Inflammatory macrophage treated with lipopolysaccharide for 1 hour (primary cell): ENCODE measurements around the gene SUSD4.

Experiments used
- DNase-seq, 2 donors: peaks; one replicate each; pipeline ENCODE4 v3.0.0-alpha.2; 2020 to 2022

The SUSD4 gene

DNA sequence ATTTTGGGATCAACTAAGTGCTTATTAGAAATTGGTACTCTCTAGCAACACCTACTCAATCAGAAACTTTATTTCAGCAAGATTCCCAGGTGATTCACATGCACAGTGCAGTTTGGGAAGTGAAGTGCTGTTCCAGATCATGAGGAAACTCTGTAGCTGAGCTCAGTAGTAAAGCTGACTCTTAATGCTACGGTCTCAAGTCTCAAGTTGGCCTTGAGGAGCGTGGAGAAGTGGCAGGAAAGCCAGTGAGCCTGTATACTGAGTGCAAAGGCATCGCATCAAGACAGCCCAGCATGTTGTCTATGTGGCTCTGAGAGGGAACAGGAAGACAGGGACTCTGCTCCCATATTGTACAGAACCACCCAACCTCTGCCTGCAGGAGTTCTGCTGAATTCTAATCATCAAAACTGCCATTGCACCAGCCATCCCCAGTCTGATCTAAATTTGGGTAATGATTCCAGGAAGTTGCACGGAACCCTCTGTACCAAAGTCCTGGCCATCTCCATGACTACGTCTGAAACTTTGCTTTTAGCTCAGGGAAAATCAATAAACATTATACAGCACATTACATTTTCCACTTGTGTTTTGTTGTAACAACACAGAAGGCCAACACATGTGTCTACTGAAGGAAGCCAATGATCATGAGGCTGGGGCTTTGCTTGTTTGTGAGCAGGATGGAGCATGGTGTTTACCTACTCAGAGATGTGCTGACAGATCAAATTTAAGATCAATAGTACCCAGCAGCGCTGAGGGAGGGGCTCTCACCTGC, 115.8 kb downstream of the SUSD4 start:
- no peak for DNase-seq

DNA sequence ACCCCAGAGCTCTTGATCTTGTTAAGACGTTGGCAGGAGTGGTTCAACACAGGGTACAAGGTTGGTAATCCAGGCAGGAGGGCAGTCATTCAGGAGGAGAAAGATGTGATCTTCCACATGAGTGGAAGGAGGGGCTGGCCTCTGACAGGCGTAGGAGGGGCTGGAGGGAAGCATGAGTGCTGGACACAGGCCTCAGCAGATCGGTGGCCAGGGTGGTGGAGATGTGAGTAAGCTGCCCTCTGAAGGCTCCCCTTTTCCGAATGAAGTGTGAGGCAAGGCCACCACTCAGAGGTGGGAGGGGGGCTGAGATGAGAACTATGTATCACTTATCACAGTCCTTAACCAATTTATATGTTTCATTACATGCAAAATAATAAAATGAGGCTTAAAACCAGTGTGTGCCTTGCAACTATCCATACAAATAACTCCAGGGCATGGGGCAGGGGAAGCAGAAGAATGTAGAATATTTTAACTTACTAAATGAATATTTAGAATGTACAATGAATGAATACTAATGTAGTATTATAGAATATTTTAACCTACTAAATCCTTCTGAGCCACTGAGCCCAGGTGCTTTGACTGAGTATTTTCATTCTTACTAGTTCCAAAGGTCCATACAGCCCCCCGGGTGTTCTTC, 117.4 kb downstream of the SUSD4 start:
- DNase-seq: no peak

DNA sequence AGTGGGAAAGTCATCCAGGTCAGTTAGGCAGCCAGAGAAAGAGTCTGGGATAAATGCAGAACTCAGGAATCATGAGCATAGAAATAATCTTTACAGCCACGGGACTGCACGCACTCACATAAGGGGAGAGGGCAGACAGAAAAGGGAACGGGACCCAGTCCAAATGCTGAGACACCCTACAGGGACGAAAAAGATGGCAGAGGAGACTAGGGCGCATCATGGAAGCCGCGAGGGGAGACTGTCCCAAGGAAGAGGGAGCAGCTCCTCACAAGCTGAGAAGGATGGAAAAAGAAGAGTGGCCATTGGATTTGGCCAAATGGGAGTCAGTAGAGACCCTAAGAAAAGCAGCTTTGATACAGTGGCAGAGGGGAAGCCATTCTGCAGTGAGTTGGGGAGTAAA, 118.0 kb downstream of the SUSD4 start:
- DNase-seq: no peak

DNA sequence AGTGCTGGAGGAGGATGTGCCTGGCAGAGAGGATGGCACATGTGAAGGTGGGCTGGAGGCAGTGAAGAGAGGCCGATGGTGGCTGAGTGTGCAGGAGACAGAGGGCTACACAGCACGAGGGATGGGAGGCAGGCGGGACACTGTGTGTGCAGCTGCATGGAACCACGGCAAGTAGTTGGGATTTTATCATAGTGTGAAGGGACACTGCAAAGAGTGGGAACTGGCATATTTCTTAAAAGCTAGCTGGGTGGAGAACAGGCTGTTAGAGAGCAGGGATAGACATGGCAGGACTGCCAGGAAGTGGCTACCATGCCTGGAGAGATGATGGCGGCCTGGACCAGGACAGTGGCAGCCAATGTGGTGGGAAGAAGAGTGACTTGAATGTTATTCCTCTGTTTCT, 118.6 kb downstream of the SUSD4 start:
- no peak for DNase-seq

DNA sequence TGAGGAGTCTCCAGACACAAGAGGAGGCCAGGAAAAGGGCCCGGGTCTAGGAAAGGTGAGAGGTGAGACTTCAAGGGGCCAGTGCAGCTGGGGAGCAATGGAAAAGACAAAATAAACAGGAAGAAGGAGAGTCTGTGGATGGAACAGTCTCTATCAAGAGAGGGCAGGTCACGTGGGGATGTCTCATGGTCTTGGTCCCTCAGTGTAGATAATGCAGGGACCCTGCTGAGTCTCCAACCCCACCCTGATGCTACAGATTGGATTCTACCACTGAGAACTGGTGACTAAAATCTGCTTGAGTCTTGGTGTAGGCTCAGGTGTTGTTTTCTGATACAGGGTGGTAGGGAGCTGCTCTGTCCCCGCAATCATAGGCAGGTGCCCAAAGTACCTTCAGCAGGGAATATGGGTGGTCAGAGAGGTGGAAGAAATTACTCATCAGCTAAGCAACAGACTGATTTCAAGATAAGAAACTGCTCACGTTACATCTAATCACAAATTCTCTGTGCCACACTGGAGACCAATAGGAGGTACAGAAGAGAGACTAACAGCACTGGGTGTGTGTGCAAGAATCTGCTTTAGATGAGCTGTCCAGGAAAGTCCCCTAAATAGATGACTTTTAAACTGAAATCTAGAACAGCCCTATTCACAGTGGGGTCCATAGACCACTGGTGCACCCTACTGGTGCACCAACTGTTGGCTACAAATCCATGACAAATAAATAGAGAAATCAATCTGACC, 119.4 kb downstream of the SUSD4 start:
- peak; percentile 28 to 62 for DNase-seq

DNA sequence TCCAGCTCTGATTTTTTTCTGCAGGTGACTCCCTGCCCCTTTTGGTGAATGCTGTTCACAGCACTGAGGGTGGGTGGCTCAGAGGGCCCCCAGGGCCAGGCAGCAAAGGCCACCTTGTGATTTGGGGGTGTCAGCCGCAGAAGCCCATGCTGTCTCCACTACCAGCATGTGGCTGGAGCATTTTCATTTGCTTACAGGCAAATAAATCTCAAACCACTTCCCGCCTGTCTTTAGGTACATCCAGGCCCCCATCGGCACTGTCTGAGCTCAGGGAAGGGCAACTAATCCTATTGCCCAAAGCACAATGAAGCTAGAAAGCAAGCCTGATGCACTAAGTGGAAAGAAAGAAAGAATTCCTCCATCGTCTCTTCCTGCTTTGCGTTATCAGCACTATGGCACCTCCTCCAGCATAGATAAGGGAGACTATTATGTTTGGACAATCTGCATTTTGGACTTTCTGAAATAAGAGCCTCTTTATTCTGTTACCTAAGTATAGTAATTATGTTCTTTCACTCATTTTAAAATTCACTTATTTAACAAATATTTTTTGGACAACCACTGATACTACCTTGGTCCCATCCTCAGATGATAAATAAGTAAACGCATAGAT, 120.4 kb downstream of the SUSD4 start:
- no peak for DNase-seq

DNA sequence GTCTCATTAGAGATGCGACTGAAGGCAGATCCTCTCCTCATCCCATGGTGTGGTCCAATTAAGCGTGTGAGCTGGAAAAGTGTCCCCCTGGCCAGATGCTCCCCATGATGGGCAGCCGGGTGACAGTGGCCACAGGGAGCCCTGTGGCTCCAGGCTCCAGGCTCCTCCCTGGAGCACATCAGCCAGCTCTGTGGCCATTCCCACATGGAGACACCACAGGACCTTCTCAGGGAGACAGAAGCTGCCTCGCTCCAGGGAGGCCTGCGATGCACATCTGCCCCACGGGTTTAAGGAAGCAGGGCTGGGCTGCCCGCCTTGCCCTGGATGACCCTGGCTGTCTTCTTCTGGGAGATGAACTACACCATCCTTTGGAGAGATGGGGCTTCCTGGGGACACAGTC, 121.0 kb downstream of the SUSD4 start:
- DNase-seq: no peak

DNA sequence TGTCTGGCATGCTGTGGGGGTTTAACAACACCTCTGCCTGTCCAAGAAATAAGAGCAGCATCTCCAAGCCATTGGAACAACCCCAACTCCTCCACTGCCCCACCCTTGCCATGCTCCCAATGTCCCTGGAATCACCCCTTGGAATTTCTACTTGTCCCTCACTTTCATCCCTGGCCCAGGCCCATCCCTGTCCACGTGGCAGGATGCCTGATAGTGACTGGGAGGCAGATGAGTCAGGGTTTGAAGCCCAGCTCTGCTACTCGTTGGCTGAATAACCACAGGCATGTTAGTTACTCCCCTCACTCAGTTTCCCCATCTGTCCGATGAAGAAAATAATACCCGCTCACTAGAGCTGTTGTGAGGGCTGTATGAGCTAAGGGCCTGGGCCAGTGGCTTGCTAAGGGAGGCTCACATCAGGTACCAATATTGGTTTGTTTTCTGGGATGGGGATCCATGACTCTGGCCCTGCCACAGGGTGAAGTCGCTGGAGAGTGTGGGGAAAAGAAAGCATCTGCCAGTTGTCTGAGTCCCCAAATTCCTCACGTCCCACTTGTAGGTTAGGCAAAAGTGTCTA, 121.5 kb downstream of the SUSD4 start:
- no peak for DNase-seq

DNA sequence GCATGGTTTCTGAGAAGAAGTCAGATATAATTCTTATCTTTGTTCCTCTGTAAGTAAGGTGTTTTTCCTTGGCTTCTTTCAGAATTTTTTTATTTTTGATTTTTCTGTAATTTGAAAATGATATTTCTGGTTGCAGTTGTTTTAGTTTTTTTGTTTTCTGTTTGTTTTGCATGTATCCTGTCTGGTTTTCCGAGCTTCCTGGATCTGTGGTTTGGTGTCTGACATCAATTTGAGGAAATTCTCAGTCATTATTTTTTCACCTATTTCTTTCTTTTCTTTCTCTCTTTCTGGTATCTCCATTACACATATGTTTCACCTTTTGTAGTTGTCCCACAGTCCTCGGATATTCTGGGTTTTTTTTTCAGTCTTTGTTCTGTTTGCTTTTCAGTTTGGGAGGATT, 123.9 kb downstream of the SUSD4 start:
- no peak for DNase-seq

DNA sequence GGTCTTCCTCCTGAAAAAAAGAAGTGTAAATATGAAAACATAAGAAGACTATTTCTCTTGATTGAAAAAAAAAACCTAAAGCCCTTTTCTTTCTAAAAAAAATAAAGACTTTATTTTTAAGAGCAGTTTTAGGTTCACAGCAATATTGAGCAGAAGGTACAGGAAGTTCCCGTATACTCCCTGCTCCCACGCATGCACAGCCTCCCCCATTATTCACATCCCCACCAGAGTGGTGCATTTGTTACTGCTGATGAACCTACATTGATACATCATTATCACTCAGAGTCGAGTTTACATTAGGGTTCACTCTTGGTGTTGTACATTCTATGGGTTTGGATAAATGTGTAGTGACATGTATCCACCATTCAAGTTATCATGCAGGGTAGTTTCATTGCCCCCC, 128.9 kb downstream of the SUSD4 start:
- DNase-seq: no peak

DNA sequence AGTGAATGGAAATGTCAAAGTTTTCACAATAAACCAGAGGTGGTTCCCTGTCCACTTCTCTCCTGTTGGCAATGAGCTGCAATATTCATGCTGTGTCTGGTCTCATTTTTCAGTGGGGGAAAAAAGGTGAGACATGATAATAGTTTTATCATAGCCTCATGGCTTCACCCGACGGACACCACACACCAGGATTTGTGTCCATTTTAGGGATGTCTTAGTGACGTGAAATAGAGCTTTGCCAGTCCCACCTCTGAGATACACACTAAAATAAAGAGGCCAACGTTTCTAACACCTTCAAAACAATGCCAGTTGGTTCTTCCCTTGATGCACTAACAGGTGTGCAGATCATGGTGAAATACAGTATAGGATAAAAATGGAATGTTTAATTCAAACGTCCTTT, 129.4 kb downstream of the SUSD4 start:
- DNase-seq: no peak

DNA sequence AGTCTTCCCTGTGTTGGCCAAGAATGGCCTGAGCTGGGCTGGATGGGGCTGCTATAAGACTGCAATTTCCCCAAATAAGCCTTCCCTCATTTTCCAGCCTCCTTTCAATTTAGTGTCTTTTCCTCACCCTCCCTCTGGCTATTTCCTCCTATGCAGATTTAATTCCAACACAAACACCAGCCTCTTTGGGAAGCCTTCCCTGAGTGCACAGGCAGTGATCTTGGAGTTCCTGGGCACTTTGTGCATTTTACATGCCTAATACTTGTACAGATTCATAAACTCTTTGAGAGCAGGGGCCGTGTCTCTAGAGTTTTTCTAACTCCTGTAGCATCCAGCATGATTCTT, 129.8 kb downstream of the SUSD4 start:
- DNase-seq: no peak

DNA sequence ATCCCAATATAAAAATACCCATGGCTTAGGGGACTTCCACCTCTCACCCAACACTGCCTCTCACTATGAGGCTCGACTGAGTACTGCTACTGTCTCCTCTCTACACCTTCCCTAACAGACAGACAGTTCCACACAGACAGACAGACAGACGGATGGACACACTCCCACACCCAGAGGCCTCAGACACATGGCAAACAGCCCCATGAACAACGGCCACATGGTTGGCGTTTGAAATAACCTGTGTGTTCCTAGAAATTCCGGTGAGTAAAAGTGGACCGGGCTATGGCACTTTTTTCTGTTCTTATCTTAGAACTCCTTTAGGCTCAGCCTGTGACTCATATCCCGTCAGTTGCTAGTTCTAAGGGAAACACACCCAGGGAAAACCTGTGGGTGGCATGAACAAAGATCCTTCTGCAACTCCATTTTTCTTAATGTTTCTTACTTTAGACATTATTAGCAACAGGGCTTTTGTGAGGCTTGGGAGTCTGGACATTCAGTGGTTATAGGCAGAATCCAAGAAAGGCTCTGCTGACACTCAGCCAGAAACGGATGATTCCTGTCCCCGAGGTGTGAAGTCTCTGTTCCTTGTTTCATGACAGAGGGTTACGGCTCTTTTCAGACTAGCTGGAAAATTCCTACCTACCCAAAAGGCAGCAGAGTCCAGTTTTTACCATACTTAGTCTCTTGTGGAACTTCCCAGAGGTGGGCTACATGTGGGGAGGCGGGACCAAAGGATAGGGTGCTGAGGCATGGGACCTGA, 130.4 kb downstream of the SUSD4 start:
- DNase-seq: peak; percentile 49 to 75

DNA sequence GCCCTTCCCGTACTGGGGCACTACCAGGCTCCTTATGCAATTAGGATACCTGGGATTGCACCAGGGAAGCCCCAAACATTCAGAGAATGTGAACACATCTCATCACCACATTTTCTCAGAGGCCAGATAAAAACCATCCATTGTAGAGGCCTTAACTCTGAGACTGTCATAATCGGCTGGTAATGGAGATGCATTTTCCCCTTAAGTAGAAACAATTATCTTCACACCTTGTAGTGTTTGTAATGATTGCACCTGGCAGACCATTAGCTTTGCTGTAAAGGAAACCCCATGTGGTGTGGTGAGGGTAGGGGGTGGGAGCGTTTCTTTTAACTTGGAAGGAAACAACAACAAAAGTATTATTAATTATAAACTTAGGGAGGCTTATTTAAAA, 131.0 kb downstream of the SUSD4 start:
- no peak for DNase-seq

DNA sequence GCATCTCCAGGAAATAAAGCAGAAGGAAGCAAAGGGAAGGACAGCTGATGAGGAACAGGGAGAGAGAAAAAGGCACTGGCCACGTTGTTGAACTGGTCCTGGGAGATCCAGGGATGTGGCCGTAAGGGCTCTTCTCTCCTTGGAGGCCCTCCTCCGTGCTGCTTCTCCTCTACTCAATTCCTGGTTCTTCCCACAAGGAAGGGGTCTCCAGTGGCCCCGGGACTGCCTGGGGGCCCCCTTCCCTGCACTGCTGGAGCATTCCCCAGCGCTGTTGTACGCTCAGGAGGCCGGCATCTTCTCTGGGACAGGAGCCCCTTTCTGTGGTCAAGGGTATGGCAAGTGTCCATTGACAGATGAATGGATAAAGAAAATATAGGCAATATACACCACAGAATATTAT, 132.4 kb downstream of the SUSD4 start:
- DNase-seq: no peak

DNA sequence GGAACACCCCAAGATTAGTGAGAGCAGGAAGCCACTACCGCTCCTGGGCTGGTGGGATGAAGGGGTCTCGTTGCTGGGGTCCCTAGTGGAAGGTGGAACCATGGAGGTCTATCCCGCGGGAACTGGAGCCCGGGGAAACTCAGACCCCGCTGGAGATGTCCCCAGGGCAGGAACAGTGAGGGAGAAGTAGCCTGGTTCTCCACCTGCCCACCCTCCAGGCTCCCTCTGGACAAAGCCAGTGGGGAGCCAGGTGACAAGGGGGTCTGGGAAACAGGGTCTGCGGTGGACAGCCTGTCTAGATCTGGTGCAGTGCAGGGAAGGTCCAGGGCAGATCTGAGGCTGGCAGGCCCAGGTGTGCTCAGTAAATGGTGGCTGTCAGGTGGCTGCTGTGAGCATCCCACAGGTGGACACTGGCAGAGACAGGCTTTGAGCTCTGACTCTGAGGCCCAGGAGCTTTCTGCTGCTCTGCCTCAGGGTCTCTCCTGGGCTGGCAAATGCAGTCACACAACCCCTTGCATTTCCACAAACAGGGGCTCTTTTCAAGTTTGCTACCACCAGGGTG, 132.9 kb downstream of the SUSD4 start:
- no peak for DNase-seq

DNA sequence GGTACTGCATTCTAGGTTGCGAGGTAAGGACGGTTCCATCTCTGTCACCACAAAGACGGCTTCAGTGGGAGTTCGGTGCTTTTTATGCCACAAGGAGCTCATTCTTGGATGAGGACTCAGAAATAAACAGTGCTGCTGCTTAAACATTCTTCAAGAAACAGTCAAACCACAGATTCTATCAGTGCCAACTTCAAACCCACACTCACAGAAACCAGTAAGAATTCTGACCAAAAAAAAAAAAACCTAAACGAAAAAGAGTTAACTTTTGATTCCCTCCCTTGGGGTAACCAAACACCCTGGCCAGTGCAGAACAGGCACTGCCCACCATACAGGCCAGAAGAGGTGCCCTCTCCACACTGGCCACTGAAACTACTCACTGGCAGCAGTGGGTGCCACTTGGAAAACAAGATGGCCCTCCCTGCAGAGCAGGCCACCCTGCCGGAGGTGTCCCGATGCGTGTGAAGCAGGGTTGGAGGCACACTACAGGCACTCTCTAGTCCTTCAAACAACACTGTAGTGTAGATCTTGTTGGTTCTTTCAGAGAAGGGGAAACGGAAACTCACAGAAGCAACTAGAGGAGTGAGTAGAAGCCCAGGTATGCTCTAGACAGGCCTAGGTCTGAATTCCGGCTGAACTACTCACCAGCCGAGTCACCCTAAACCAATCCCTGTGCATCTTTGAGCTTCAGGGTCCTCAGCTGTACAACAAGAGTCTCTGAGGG, 133.7 kb downstream of the SUSD4 start:
- no peak for DNase-seq

DNA sequence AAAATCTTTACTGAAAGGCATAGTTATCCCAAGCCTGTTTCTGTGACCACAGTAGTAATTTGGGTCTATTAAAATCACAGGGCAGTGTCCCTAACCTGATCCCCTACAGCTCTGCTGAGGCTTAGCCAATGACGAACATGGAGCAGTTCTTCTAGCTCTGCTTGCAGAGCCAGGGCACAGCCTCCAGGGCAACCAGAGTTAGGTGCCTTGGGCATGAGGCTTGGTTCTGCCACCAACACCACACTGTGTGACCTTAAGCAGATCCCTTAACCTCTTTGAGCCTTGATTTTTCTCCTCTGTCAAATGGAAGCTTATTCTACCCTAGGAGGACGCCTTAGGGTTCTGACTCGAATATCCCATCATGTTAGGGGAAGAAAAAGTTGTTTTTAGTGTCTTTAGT, 134.2 kb downstream of the SUSD4 start:
- no peak for DNase-seq

DNA sequence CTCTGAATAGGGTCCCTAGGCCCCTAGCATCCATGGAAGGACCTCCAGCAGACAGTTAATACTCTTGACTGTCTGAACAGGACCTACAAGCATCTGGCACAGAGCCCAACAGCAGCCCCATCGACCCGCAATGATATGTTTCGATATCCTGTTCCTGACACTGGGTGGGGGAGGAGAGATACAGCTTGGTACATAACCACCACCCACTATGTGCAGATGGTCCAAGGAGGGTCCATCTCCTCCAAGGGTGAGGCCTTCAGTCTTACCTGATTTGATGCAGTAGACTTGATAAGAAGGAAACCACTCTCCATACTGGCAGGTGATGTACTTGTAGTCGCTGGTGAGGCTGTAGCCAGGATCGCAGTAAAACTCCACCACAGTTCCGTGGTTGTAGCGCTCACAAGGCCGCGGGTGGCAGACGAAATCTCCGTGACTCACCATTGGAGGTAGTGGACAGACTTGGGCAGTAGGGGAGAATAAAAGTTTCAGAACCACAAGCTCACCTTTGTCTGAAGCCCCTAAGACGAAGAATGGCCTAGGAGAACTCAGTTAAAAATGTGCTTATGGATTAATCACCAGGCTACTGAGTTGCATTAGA, 134.9 kb downstream of the SUSD4 start:
- no peak for DNase-seq

DNA sequence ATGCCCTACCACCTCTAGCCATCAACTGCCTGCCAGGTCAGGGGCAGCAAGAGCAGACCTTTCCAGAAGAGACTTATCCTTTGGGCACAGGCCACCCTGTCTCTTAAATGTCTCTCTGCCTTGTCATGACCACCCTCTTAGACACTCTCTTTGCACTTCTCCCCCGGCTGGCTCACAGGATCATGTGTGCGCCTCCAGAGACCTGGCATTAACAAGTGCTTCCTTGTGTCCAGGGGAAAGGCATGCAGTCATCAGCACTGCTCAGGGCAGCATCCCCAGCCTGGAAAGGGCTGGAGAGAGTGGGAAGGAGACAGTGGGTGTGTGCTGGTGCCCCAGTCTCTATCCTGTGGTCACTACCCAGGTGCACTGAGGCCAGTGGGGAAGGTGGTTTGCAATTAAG, 135.8 kb downstream of the SUSD4 start:
- DNase-seq: no peak

DNA sequence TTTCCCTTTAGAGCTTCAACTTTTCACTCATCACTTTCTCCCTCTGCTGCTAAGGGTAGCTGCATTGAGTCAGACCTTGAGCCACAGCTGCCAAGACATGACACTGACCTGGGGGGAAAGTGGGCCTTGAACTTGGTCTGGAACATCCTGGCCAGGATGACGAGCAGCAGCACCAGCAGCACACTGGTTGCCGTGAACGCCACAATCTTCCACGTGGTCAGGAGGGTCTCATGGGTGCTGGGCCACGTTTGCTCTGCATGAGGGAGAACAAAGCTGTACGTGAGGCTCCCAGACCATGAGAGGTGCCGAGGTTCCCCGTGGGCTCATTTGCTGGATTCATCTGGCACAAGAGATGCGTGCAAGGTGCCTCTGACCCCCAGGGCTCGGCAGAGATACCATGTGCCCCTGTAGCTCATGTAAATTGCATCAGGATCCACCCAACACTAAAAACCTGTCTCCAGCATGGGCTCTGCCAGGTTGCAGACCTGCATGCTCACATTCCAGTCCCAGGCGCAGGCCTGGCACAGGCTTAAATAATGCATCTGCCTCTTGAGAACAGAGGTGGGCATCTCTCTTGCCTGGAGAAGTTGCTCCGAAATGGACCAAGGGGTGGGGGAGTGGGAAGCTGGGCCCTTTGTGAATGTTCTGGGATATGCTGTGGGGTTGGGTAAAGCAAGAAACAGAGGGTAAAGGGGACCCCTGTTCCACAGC, 136.3 kb downstream of the SUSD4 start:
- no peak for DNase-seq
